Body of pancreas (tissue), 4 donors: ENCODE measurements around the gene SOCS3.

ENCODE experiments used
- POLR2A ChIP-seq, 3 donors: fragments of 450-650 bp; IDR thresholded peaks; one replicate each; pipeline ENCODE4 v1.6.1; 2016; ENCODE audit warnings: antibody characterized with exemption in 3 of 3, mild to moderate bottlenecking in 2 of 3
- TF ChIP-seq, protein P1 (sequence below), 7 experiments: fragments of 450-650 bp in 4 of 7; fragments of 200-600 bp in 3 of 7; sonication (generic) in 3 of 7; IDR thresholded peaks; one replicate each; pipeline ENCODE4 v1.5.1; 2016 to 2019; ENCODE audit warnings: antibody characterized with exemption in 7 of 7

- TF ChIP-seq, protein P1, sequence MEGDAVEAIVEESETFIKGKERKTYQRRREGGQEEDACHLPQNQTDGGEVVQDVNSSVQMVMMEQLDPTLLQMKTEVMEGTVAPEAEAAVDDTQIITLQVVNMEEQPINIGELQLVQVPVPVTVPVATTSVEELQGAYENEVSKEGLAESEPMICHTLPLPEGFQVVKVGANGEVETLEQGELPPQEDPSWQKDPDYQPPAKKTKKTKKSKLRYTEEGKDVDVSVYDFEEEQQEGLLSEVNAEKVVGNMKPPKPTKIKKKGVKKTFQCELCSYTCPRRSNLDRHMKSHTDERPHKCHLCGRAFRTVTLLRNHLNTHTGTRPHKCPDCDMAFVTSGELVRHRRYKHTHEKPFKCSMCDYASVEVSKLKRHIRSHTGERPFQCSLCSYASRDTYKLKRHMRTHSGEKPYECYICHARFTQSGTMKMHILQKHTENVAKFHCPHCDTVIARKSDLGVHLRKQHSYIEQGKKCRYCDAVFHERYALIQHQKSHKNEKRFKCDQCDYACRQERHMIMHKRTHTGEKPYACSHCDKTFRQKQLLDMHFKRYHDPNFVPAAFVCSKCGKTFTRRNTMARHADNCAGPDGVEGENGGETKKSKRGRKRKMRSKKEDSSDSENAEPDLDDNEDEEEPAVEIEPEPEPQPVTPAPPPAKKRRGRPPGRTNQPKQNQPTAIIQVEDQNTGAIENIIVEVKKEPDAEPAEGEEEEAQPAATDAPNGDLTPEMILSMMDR (IDR thresholded peaks at IDR 0.05), result no peak
- no peak for TF ChIP-seq POLR2A (IDR thresholded peaks at IDR 0.05)
These were observed 26.9 kb downstream of the SOCS3 start for GRCh38 chr17:78332991-78333390.
